Measurements from ENCODE around the gene FXYD3.

The FXYD3 gene

DNA sequence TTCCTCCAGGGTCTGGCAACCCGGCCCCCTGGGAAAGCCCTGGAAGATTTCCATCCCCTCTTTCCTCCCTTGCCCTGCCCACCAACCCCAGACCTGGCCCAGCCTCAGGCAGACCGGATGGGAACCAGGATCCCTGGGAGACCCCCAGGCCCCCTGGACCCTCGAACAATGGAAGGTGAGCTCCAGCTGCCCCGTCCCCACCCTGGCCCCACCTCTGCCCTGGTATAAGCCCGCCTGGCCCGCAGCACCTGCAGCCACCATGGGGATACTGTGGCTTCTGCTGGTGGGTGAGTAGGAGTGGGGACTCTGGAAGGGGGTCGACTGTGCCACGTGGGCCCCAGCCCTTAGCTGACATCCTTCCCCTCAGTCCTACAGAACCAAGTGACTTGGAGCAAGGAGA is 41.7 kb upstream of the FXYD3 start:
- H2AFZ ChIP-seq (ENCODE audit: low read depth, low read length), result no peak overlapping the region
- no peak overlapping the region for H3K4me2 ChIP-seq (ENCODE audit: low read length)
- peaks cover 18% of the 10 kb centered on the region; the same call in 1 of the 2 replicates for H3K27me3 ChIP-seq (ENCODE audit: low read depth, low read length)
- H4K20me1 ChIP-seq (ENCODE audit: insufficient read depth, low read length), result no peaks in the 10 kb centered on the region
- H3K4me1 ChIP-seq (ENCODE audit: low read length), result peaks cover 8% of the 10 kb centered on the region
- no peaks in the 10 kb centered on the region for H3K9me3 ChIP-seq (ENCODE audit: insufficient read depth, low read length)
- TF ChIP-seq EZH2phosphoT487 (IDR thresholded peaks at IDR 0.05; ENCODE audit: low read depth), result no peak
- TF ChIP-seq, protein P1, sequence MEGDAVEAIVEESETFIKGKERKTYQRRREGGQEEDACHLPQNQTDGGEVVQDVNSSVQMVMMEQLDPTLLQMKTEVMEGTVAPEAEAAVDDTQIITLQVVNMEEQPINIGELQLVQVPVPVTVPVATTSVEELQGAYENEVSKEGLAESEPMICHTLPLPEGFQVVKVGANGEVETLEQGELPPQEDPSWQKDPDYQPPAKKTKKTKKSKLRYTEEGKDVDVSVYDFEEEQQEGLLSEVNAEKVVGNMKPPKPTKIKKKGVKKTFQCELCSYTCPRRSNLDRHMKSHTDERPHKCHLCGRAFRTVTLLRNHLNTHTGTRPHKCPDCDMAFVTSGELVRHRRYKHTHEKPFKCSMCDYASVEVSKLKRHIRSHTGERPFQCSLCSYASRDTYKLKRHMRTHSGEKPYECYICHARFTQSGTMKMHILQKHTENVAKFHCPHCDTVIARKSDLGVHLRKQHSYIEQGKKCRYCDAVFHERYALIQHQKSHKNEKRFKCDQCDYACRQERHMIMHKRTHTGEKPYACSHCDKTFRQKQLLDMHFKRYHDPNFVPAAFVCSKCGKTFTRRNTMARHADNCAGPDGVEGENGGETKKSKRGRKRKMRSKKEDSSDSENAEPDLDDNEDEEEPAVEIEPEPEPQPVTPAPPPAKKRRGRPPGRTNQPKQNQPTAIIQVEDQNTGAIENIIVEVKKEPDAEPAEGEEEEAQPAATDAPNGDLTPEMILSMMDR (IDR thresholded peaks at IDR 0.05; ENCODE audit: low read depth, low read length), result no peak
- H3K27ac ChIP-seq (ENCODE audit: low read length), result no peak overlapping the region
- no peaks in the 10 kb centered on the region for H3K79me2 ChIP-seq (ENCODE audit: low read length)
- no peak overlapping the region for H3K4me3 ChIP-seq (ENCODE audit: low read length)
- H3K36me3 ChIP-seq (replicated peaks; ENCODE audit: low read depth, low read length), result no peaks in the 10 kb centered on the region
- H3K9ac ChIP-seq (ENCODE audit: low read length), result no peak overlapping the region

DNA sequence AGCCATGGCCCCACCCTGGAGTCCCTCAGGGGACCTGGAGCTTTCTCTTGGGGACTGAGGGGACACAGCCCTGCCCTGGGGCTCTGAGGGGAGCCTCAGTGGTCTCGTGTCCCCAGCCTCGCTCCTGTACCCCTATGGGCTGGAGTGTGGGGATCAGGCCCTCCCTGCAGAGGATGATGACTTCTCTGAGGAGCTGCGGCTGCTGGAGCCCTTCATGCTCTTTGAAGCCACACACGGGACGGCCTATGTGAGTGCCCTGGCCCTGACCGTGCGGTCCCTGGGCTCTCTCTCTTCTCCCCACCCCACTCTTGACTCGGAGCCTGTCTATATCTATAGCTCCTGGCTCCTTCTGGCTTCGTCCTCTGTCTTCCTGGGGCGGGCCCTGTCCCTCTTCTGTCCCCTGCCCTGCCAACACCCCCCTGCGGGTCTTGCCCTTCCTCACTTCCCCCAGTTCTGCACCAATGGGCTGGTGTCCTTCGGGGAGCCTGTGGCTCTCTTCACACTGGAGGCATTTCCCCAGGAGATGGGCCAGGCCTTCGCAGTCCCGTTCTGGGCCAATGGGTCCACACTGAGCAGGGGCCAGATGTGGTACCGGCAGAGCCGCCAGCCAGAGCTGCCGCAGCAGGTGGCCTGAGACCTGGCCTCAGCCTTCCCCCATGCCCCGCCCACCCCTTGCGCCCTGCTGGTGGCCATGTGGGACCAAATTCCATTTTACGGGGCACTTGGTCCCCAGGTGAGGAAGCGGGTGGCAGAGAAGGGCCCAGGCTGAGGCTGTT is 41.0 kb upstream of the FXYD3 start:
- peaks cover 2% of the 10 kb centered on the region for H3K4me1 ChIP-seq (ENCODE audit: low read length)
- no peak overlapping the region for H2AFZ ChIP-seq (ENCODE audit: low read depth, low read length)

DNA sequence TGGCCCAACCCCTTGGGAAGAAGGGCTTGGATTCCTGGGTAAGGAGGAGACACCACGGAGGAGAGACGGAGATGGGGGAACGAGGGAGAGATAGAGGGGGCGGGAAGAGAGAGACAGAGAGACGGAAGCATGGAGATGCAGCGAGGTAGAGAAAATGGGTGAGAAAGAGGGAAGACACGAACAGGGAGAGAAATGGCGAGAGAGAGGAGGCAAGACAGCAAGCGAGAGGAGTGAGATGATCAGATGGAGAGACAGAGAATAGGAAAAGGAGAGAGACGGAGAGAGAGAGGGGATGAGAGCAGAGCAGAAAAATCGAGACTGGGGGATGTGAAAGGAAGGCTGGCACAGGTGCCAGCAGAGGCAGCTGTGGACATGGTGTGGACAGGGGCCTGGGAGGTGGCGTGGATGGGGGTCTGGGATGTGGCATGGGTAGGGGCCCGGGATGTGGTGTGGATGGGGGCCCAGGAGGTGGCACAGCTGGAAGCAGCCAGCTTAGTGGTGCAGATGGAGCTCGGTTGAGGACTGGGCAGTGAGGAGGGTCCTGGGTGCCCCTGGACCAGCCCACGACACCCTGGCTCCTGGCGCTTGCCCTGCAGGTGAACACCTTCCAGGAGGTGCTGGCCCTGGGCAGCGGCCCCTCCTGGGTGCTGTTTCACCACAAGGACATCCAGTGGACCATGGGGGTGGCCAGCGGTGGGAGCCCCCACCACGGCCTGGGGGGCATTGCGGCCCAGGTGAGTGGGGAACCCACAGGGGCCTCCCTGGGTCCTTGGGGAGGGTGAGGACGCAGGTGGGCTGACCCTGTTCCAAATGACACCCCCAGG is 40.2 kb upstream of the FXYD3 start:
- H3K27ac ChIP-seq (ENCODE audit: low read length), result no peak overlapping the region
- no peak overlapping the region for H2AFZ ChIP-seq (ENCODE audit: low read depth, low read length)
- H3K4me1 ChIP-seq (ENCODE audit: low read length), result no peaks in the 10 kb centered on the region
- no peaks in the 10 kb centered on the region for H3K79me2 ChIP-seq (ENCODE audit: low read length)
- H3K9ac ChIP-seq (ENCODE audit: low read length), result no peak overlapping the region
- H3K36me3 ChIP-seq (replicated peaks; ENCODE audit: low read depth, low read length), result no peaks in the 10 kb centered on the region
- no peak for TF ChIP-seq EZH2phosphoT487 (IDR thresholded peaks at IDR 0.05; ENCODE audit: low read depth)
- TF ChIP-seq, protein P1 (IDR thresholded peaks at IDR 0.05; ENCODE audit: low read depth, low read length), result no peak
- H3K4me3 ChIP-seq (ENCODE audit: low read length), result no peak overlapping the region
- H3K9me3 ChIP-seq (ENCODE audit: insufficient read depth, low read length), result no peaks in the 10 kb centered on the region
- H3K27me3 ChIP-seq (ENCODE audit: low read depth, low read length), result peaks cover 11% of the 10 kb centered on the region; the same call in 1 of the 2 replicates
- H4K20me1 ChIP-seq (ENCODE audit: insufficient read depth, low read length), result no peaks in the 10 kb centered on the region
- H3K4me2 ChIP-seq (ENCODE audit: low read length), result no peak overlapping the region

More for the DNA sequence above, 41.0 kb upstream of the FXYD3 start:
- H4K20me1 ChIP-seq (ENCODE audit: insufficient read depth, low read length), result no peaks in the 10 kb centered on the region
- no peak overlapping the region for H3K4me2 ChIP-seq (ENCODE audit: low read length)
- no peaks in the 10 kb centered on the region for H3K79me2 ChIP-seq (ENCODE audit: low read length)
- H3K36me3 ChIP-seq (replicated peaks; ENCODE audit: low read depth, low read length), result no peaks in the 10 kb centered on the region
- no peak overlapping the region for H3K9ac ChIP-seq (ENCODE audit: low read length)
- H3K27me3 ChIP-seq (ENCODE audit: low read depth, low read length), result peaks cover 18% of the 10 kb centered on the region; the same call in 1 of the 2 replicates
- H3K4me3 ChIP-seq (ENCODE audit: low read length), result no peak overlapping the region
- H3K27ac ChIP-seq (ENCODE audit: low read length), result no peak overlapping the region
- no peaks in the 10 kb centered on the region for H3K9me3 ChIP-seq (ENCODE audit: insufficient read depth, low read length)
- TF ChIP-seq EZH2phosphoT487 (IDR thresholded peaks at IDR 0.05; ENCODE audit: low read depth), result no peak
- TF ChIP-seq, protein P1 (IDR thresholded peaks at IDR 0.05; ENCODE audit: low read depth, low read length), result no peak

DNA sequence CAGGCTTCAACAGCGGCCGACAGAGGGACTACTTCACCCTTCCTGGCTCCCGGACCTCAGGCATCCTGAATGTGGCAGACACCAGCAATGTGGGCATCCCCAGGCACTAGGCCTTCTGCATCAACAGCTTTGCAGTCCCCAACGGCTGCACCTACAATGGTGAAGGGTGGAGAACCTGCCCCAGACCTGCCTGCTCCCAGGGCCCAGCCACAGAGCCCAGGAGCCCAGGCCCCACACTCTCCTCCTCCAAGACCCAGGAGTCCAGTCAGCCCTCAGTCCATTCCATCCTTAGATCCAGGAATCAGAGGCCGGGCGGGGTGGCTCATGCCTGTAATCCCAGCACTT is 39.6 kb upstream of the FXYD3 start:
- Histone ChIP-seq H3K4me3 (ENCODE audit: low read length) (no peak overlapping the region), H3K9ac (ENCODE audit: low read length) (no peak overlapping the region), H3K27me3 (ENCODE audit: low read depth, low read length) (0 out of 2 replicates have a peak, but pooled peaks cover 8% of the 10 kb centered on the region), H3K9me3 (ENCODE audit: insufficient read depth, low read length) (no peaks in the 10 kb centered on the region), H3K27ac (ENCODE audit: low read length) (no peak overlapping the region), H3K4me2 (ENCODE audit: low read length) (no peak overlapping the region), H2AFZ (ENCODE audit: low read depth, low read length) (no peak overlapping the region), H3K79me2 (ENCODE audit: low read length) (no peaks in the 10 kb centered on the region), H3K36me3 (replicated peaks; ENCODE audit: low read depth, low read length) (no peaks in the 10 kb centered on the region), H4K20me1 (ENCODE audit: insufficient read depth, low read length) (no peaks in the 10 kb centered on the region), H3K4me1 (ENCODE audit: low read length) (no peaks in the 10 kb centered on the region)
- TF ChIP-seq EZH2phosphoT487 (IDR thresholded peaks at IDR 0.05; ENCODE audit: low read depth), result no peak
- TF ChIP-seq, protein P1 (IDR thresholded peaks at IDR 0.05; ENCODE audit: low read depth, low read length), result no peak

Data from OCI-LY3 (cell line).